GM23338 (cell line): ENCODE data around the gene NAA20. TPM values are rescaled to one million over a fixed set of nuclear protein-coding genes. Genes with fewer than 3 reads are reported as not detected.

ENCODE experiments used
- ATAC-seq: fragments of 200-7000 bp; cut with Tn5 transposase; 3 replicates; pipeline ENCODE4 v1.9.1; 2020
- DNase-seq: peaks from one replicate; pipeline ENCODE4 v3.0.0-alpha.2; 2015; ENCODE audit warnings: low spot score
- H2AFZ ChIP-seq: fragments of 200-600 bp; sonication (generic); 2 replicates; pipeline ENCODE4 v1.8.0; 2016; ENCODE audit warnings: antibody characterized with exemption, mild to moderate bottlenecking, moderate library complexity
- H3F3A ChIP-seq: fragments of 200-600 bp; sonication (generic); replicated peaks from 2 replicates; pipeline ENCODE4 v1.8.0; 2017; ENCODE audit warnings: antibody characterized with exemption, mixed run types, low read depth
- H3K27ac ChIP-seq: fragments of 200-600 bp; sonication (generic); 2 replicates; pipeline ENCODE4 v1.6.1; 2016; ENCODE audit warnings: low read depth
- H3K27me3 ChIP-seq: fragments of 200-600 bp; sonication (generic); 2 replicates; pipeline ENCODE4 v1.8.0; 2016; ENCODE audit warnings: mild to moderate bottlenecking, mixed run types, moderate library complexity; ENCODE audit not compliant: insufficient read depth
- H3K36me3 ChIP-seq: fragments of 200-600 bp; sonication (generic); 2 replicates; pipeline ENCODE4 v1.8.0; 2016; ENCODE audit warnings: mild to moderate bottlenecking; ENCODE audit not compliant: insufficient read depth
- H3K4me1 ChIP-seq: fragments of 200-600 bp; sonication (generic); 2 replicates; pipeline ENCODE4 v1.8.0; 2016; ENCODE audit warnings: mild to moderate bottlenecking, moderate library complexity; ENCODE audit not compliant: insufficient read depth
- H3K4me2 ChIP-seq: fragments of 200-600 bp; sonication (generic); 2 replicates; pipeline ENCODE4 v1.7.1; 2017; ENCODE audit warnings: mixed run types
- H3K4me3 ChIP-seq: fragments of 200-600 bp; sonication (generic); 2 replicates; pipeline ENCODE4 v1.6.1; 2016; ENCODE audit warnings: mixed run types
- H3K79me2 ChIP-seq: fragments of 200-600 bp; sonication (generic); replicated peaks from 2 replicates; pipeline ENCODE4 v1.8.0; 2017; ENCODE audit warnings: mild to moderate bottlenecking; ENCODE audit not compliant: insufficient read depth
- H3K9me2 ChIP-seq: fragments of 200-600 bp; sonication (generic); 2 replicates; pipeline ENCODE4 v1.8.0; 2017; ENCODE audit not compliant: insufficient read depth
- H4K20me1 ChIP-seq: fragments of 200-600 bp; sonication (generic); replicated peaks from 2 replicates; pipeline ENCODE4 v1.8.0; 2017; ENCODE audit warnings: mild to moderate bottlenecking; ENCODE audit not compliant: insufficient read depth
- H3K27ac Mint-ChIP-seq: 2 replicates; pipeline ENCODE4 v1.8.0; 2020; ENCODE audit warnings: inconsistent platforms, mild to moderate bottlenecking, moderate library complexity, mixed read lengths
- H3K27me3 Mint-ChIP-seq: 3 replicates; pipeline ENCODE4 v1.8.0; 2022; ENCODE audit warnings: low read depth, mild to moderate bottlenecking, moderate library complexity, mixed read lengths, inconsistent platforms; ENCODE audit not compliant: insufficient read depth, poor library complexity
- H3K36me3 Mint-ChIP-seq: 3 replicates; pipeline ENCODE4 v1.8.0; 2021; ENCODE audit warnings: low read depth, mild to moderate bottlenecking, inconsistent platforms, moderate library complexity, mixed read lengths
- H3K4me1 Mint-ChIP-seq: 3 replicates; pipeline ENCODE4 v1.8.0; 2020; ENCODE audit warnings: mild to moderate bottlenecking, inconsistent platforms, mixed read lengths
- H3K4me3 Mint-ChIP-seq: 3 replicates; pipeline ENCODE4 v1.8.0; 2021; ENCODE audit warnings: moderate library complexity, mild to moderate bottlenecking, inconsistent platforms, mixed read lengths
- H3K9me3 Mint-ChIP-seq: 3 replicates; pipeline ENCODE4 v1.8.0; 2020; ENCODE audit warnings: moderate library complexity, mild to moderate bottlenecking, inconsistent platforms, mixed read lengths
- CREB1 ChIP-seq: fragments of 250-450 bp; sonication (Bioruptor Pico); IDR thresholded peaks from 2 replicates; pipeline ENCODE4 v1.5.0; 2020; ENCODE audit warnings: low read depth, mild to moderate bottlenecking, moderate library complexity
- EZH2 ChIP-seq: fragments of 200-600 bp; sonication (generic); IDR thresholded peaks from one replicate; pipeline ENCODE4 v1.8.0; 2017; ENCODE audit warnings: antibody characterized with exemption, mild to moderate bottlenecking, low read depth; ENCODE audit not compliant: unreplicated experiment
- EZH2phosphoT487 ChIP-seq: fragments of 200-600 bp; sonication (generic); IDR thresholded peaks from one replicate; pipeline ENCODE4 v1.8.1; 2018; ENCODE audit warnings: antibody characterized with exemption; ENCODE audit not compliant: unreplicated experiment
- JUNB ChIP-seq: IDR thresholded peaks from one replicate; pipeline ENCODE4 v1.6.1; 2016; ENCODE audit warnings: antibody characterized with exemption; ENCODE audit not compliant: unreplicated experiment
- NANOG ChIP-seq: IDR thresholded peaks from 2 replicates; pipeline ENCODE4 v1.6.1; 2016; ENCODE audit warnings: antibody characterized with exemption, borderline replicate concordance
- POLR2AphosphoS5 ChIP-seq: IDR thresholded peaks from 2 replicates; pipeline ENCODE4 v1.6.1; 2016; ENCODE audit warnings: antibody characterized with exemption, low read depth
- ZNF114 ChIP-seq: fragments of 250-450 bp; sonication (Bioruptor Pico); IDR thresholded peaks from 2 replicates; pipeline ENCODE4 v1.5.0; 2020; ENCODE audit warnings: mild to moderate bottlenecking, moderate library complexity
- ZNF331 ChIP-seq: fragments of 250-450 bp; sonication (Bioruptor Pico); IDR thresholded peaks from 2 replicates; pipeline ENCODE4 v1.5.0; 2020; ENCODE audit warnings: low read depth, mild to moderate bottlenecking, moderate library complexity
- polyA plus RNA-seq: library from polyadenylated mRNA; unstranded; fragments of >200 nt; fragmentation: Nextera tagmentation; extraction: Ambion mirVana; gene quantifications from 2 replicates; pipeline ENCODE4 v1.2.1, GENCODE V29; 2016
- total RNA-seq: library from RNA; depleted of rRNA; stranded (reverse); fragments of >200 nt; shearing (Covaris generic); gene quantifications from 2 replicates; pipeline ENCODE4 v1.2.3, GENCODE V29; 2014
- TF ChIP-seq, protein P1 (sequence below): IDR thresholded peaks from one replicate; pipeline ENCODE4 v1.6.1; 2018; ENCODE audit warnings: antibody characterized with exemption; ENCODE audit not compliant: unreplicated experiment
- TF ChIP-seq, protein P2 (sequence below), 2 experiments: fragments of 200-600 bp in 1 of 2; sonication (generic) in 1 of 2; conservative IDR thresholded peaks; 2 replicates each; pipeline versions ENCODE4 v1.5.1 to v1.6.1; 2016 to 2017; ENCODE audit warnings: antibody characterized with exemption in 2 of 2, low read depth in 2 of 2, mild to moderate bottlenecking in 2 of 2, moderate library complexity in 1 of 2
- TF ChIP-seq, protein P3 (sequence below): IDR thresholded peaks from 2 replicates; pipeline ENCODE4 v1.6.1; 2016; ENCODE audit warnings: antibody characterized with exemption

NAA20 gene
- total and polyA plus RNA-seq, 2 experiments from 2014 or later, result 28.7 to 117 TPM

DNA sequence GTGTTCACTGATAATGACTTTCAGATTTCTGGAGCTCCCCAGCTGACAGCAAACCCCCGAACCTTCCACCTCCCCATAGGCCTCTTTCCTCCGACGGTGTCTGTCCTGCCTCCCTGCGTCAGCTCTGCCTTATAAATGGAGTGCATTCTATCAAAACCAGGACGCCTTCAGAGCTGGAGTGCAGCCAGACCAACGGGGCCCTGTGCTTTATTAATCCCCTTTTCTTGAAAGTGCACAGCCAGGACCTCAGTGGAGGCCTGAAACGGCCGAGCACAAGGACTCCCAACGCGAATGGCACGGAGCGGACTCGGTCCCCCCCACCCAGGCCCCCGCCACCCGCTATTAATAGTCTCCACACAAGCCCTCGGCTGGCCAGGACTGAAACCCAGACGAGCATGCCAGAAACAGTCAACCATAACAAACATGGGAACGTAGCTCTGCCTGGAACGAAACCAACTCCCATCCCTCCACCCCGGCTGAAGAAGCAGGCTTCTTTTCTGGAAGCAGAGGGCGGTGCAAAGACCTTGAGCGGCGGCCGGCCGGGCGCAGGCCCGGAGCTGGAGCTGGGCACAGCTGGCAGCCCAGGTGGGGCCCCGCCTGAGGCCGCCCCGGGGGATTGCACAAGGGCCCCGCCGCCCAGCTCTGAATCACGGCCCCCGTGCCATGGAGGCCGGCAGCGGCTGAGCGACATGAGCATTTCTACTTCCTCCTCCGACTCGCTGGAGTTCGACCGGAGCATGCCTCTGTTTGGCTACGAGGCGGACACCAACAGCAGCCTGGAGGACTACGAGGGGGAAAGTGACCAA is 42.3 kb upstream of the NAA20 start (continued):
- TF ChIP-seq, protein P1, sequence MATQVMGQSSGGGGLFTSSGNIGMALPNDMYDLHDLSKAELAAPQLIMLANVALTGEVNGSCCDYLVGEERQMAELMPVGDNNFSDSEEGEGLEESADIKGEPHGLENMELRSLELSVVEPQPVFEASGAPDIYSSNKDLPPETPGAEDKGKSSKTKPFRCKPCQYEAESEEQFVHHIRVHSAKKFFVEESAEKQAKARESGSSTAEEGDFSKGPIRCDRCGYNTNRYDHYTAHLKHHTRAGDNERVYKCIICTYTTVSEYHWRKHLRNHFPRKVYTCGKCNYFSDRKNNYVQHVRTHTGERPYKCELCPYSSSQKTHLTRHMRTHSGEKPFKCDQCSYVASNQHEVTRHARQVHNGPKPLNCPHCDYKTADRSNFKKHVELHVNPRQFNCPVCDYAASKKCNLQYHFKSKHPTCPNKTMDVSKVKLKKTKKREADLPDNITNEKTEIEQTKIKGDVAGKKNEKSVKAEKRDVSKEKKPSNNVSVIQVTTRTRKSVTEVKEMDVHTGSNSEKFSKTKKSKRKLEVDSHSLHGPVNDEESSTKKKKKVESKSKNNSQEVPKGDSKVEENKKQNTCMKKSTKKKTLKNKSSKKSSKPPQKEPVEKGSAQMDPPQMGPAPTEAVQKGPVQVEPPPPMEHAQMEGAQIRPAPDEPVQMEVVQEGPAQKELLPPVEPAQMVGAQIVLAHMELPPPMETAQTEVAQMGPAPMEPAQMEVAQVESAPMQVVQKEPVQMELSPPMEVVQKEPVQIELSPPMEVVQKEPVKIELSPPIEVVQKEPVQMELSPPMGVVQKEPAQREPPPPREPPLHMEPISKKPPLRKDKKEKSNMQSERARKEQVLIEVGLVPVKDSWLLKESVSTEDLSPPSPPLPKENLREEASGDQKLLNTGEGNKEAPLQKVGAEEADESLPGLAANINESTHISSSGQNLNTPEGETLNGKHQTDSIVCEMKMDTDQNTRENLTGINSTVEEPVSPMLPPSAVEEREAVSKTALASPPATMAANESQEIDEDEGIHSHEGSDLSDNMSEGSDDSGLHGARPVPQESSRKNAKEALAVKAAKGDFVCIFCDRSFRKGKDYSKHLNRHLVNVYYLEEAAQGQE, result no peak
- TF ChIP-seq ZNF114 (CRISPR knock-in tag), result no peak

DNA sequence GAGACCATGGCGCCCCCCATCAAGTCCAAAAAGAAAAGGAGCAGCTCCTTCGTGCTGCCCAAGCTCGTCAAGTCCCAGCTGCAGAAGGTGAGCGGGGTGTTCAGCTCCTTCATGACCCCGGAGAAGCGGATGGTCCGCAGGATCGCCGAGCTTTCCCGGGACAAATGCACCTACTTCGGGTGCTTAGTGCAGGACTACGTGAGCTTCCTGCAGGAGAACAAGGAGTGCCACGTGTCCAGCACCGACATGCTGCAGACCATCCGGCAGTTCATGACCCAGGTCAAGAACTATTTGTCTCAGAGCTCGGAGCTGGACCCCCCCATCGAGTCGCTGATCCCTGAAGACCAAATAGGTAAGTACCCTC is 41.7 kb upstream of the NAA20 start:
- Histone ChIP-seq H3K27ac (no peak overlapping the region), H3K4me2 (no peak overlapping the region), H3F3A (no peaks in the 10 kb centered on the region), H3K4me3 (no peak overlapping the region), H3K9me2 (no peaks in the 10 kb centered on the region), H4K20me1 (no peaks in the 10 kb centered on the region), H2AFZ (0 out of 2 replicates have a peak overlapping the region, but pooled peaks have one; percentile 63), H3K27me3 (no peaks in the 10 kb centered on the region), H3K4me1 (no peaks in the 10 kb centered on the region), H3K36me3 (no peaks in the 10 kb centered on the region), H3K79me2 (no peaks in the 10 kb centered on the region)
- peaks cover 4% of the 10 kb centered on the region for H3K27me3 Mint-ChIP-seq
- no peak overlapping the region for H3K4me3 Mint-ChIP-seq
- no peaks in the 10 kb centered on the region for H3K9me3 Mint-ChIP-seq
- peaks cover 8% of the 10 kb centered on the region for H3K4me1 Mint-ChIP-seq
- ATAC-seq (no peak), DNase-seq (no peak)
- H3K27ac Mint-ChIP-seq, result no peak overlapping the region
- no peaks in the 10 kb centered on the region for H3K36me3 Mint-ChIP-seq
- TF ChIP-seq, protein P1, result no peak
- TF ChIP-seq EZH2phosphoT487, result no peak
- TF ChIP-seq POLR2AphosphoS5, result no peak
- TF ChIP-seq, protein P2, sequence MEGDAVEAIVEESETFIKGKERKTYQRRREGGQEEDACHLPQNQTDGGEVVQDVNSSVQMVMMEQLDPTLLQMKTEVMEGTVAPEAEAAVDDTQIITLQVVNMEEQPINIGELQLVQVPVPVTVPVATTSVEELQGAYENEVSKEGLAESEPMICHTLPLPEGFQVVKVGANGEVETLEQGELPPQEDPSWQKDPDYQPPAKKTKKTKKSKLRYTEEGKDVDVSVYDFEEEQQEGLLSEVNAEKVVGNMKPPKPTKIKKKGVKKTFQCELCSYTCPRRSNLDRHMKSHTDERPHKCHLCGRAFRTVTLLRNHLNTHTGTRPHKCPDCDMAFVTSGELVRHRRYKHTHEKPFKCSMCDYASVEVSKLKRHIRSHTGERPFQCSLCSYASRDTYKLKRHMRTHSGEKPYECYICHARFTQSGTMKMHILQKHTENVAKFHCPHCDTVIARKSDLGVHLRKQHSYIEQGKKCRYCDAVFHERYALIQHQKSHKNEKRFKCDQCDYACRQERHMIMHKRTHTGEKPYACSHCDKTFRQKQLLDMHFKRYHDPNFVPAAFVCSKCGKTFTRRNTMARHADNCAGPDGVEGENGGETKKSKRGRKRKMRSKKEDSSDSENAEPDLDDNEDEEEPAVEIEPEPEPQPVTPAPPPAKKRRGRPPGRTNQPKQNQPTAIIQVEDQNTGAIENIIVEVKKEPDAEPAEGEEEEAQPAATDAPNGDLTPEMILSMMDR (conservative IDR thresholded peaks at IDR 0.05; ENCODE audit: low read depth in 2 of 2), result no peak
- TF ChIP-seq ZNF331 (CRISPR knock-in tag), result no peak
- no peak for TF ChIP-seq NANOG
- no peak for TF ChIP-seq CREB1 (CRISPR knock-in tag)
- TF ChIP-seq, protein P3, sequence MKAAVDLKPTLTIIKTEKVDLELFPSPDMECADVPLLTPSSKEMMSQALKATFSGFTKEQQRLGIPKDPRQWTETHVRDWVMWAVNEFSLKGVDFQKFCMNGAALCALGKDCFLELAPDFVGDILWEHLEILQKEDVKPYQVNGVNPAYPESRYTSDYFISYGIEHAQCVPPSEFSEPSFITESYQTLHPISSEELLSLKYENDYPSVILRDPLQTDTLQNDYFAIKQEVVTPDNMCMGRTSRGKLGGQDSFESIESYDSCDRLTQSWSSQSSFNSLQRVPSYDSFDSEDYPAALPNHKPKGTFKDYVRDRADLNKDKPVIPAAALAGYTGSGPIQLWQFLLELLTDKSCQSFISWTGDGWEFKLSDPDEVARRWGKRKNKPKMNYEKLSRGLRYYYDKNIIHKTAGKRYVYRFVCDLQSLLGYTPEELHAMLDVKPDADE, result no peak
- no peak for TF ChIP-seq JUNB
- no peak for TF ChIP-seq EZH2
